NK-92 (cell line): ENCODE measurements around the gene CNTN1.

Experiments used
- DNase-seq: peaks from one replicate; lab custom pipeline; 2025; ENCODE audit not compliant: unreplicated experiment; lab: John Stamatoyannopoulos, UW

Gene CNTN1

DNA sequence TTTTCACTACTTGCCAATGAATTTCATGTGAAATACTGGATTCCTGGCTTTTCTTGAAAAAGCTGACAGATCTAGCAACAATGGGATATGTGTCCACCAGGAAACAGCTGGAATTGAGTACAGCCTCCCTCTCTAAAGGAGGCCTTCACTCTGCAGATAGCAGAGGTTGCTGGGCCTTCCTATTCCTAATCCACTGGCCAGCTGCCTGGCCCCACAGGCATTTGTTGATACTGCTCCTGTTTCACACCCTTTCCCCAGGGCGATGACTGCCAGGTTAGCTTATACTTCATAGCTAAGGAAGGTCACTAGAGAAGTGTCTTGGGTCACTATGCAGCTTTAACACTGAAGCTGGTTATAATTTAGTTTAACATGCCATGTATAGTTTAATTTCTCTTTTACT, 408.3 kb downstream of the CNTN1 start:
- DNase-seq, result no peak

DNA sequence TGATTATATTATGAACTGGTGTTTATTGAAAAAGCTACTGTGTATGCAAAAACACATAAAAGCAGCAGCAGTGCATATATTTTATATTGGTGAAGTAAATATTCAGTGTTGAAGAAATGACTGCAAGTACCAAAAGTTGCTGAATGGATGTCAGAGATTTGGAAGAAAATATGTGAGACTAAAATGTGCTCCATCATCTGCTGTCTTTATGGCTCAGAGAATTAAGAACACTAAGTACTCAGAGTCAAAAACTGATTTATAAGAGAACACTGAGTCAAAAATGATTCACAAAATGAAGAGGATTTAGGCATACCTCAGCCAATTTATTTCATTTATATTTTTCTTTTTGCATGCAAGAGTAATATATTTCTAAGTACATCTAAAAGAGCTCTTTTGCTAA, 409.6 kb downstream of the CNTN1 start:
- no peak for DNase-seq

DNA sequence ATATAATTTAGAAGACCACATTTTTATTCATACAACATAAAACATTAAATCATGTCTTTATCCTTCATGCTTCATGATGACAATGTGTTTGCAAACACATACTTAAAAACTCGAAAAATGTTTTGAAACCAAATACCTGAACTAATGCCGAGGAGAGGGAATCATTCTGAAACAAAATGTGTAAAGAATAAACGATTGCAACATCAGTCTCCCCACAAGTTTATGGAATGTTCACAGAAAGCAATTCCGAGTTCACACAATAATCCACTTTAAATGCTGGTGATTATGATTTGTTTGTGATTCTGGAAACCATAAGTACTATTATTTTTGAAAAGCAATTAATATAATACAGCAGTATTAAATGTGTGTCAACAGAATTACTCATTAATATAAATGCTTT, 411.4 kb downstream of the CNTN1 start:
- no peak for DNase-seq

DNA sequence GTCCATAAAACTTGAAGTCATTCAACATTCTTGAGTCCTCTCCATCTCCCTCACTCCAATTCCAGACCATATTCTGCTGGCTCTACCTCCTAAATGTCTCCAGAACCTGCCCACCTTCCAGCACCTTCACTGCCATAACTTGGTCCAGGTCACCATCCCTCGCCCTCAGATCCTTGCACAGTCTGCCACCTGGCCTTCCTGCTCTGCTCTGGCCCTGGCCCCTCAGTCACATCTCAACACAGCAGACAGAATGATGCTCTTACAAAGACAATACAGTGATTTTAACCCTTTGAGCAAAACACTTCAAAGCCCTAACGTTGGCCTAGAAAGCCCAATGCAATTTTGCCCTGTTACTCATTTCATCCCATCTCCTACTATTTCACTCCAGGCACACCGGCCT, 414.1 kb downstream of the CNTN1 start:
- no peak for DNase-seq

DNA sequence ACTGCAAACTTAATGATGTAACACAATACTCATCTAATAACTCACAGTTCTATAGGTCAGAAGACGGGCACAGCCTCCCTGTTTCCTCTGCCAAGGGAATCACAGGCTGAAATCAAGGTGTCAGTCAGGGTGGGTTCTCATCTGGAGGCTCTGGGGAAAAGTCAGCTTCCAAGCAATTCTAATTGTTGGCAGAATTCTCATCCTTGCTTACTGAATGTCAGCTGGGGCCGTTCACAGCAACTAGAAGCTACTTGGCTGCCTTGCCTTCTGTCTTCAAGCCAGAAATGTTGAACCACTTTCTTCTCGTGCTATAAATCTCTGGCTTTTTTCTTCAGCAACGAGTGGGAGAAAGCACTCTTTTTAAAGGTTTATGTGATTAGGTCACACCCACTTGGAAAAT, 415.8 kb downstream of the CNTN1 start:
- no peak for DNase-seq

DNA sequence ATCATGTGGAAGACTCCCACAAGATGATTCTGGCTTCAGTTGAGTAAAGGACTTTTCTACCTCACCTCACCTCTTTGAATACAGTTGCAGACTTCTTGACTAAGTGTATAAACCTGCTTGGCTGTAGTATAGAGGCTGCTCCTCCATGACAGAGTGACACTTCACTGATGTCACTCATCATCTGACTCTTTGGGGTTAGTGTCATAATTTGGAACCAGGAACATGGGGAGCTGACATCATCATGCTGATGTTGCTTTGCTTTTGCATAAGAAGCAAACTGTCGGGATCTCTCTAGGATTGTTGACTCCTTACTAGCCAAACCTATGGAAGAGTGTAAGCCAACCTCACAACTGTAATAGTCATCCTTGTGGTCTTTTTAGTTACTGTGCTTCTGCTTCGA, 420.7 kb downstream of the CNTN1 start:
- no peak for DNase-seq

DNA sequence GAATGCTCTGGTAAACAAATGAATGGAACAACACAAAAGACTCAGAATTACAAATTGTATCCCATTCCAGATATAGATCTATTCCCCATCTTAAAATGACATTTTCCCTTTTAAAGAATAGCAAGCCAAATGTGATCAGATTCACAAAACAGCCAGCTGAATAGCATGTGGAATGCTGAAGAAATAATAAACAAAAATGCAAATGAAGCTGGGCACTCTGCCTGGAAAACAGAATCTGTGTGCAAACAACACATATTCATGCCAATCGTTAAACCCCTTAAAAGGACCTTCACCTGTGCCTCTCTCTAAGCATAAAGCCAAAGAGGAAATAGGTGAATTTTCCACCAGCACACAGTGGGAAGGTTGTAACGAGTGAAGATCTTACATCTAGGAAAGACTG, 428.0 kb downstream of the CNTN1 start:
- DNase-seq, result no peak

DNA sequence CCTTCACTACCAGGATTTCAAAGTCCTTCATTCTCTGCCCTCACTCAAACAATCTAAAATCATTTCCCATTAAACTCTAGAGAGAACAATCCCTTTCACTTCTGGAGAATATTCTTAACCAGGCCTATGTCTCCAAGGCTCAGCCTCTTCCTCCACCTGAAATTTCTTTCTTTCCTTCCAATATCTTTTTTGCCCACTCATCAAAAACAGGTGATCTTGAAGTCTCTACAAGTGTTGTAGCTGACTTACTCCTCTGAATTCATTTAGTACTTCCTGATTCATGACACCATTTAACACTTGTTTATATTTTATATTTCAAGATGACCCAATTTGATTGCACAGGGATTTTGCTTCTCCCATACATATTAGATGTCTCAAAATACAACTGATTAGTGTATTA, 429.1 kb downstream of the CNTN1 start:
- no peak for DNase-seq
